Vagina (tissue), 2 donors: ENCODE data around the gene C10orf71. TPM values are rescaled to one million over a fixed set of nuclear protein-coding genes. Genes with fewer than 3 reads are reported as not detected.
A peak's percentile ranks its signal among the peaks of the same experiment; 100 is the strongest.

Source experiments
- DNase-seq, 2 donors: peaks; one replicate each; pipeline ENCODE4 v3.0.0-alpha.2; 2017; ENCODE audit errors: extremely low spot score in 2 of 2
- H3K27ac ChIP-seq: fragments of 200-600 bp; sonication (generic); one replicate; pipeline ENCODE4 v1.5.1; 2019
- H3K27me3 ChIP-seq: fragments of 200-600 bp; sonication (generic); one replicate; pipeline ENCODE4 v1.5.1; 2019
- H3K36me3 ChIP-seq, 2 donors: fragments of 200-600 bp; sonication (generic); one replicate each; pipeline ENCODE4 v1.5.1; 2017 to 2019
- H3K4me1 ChIP-seq: fragments of 200-600 bp; sonication (generic); one replicate; pipeline ENCODE4 v1.5.1; 2019
- H3K4me3 ChIP-seq, 2 donors: fragments of 200-600 bp; sonication (generic); 1 replicate in 1 of 2; 2 replicates in 1 of 2; pipeline ENCODE4 v1.5.1; 2016 to 2019
- H3K9me3 ChIP-seq: fragments of 200-600 bp; sonication (generic); one replicate; pipeline ENCODE4 v1.5.1; 2019
- CTCF ChIP-seq, 3 experiments: fragments of 450-650 bp in 2 of 3; fragments of 200-600 bp in 1 of 3; sonication (generic) in 1 of 3; IDR thresholded peaks; one replicate each; pipeline ENCODE4 v1.5.1; 2017 to 2019; ENCODE audit warnings: antibody characterized with exemption in 3 of 3, mild to moderate bottlenecking in 2 of 3, moderate library complexity in 2 of 3
- POLR2A ChIP-seq, 2 donors: fragments of 450-650 bp; IDR thresholded peaks; one replicate each; pipeline ENCODE4 v1.6.1; 2017; ENCODE audit warnings: antibody characterized with exemption in 2 of 2, mild to moderate bottlenecking in 2 of 2, moderate library complexity in 2 of 2
- POLR2AphosphoS5 ChIP-seq, 2 donors: sonication (generic); formaldehyde crosslinking; IDR thresholded peaks; one replicate each; pipeline ENCODE4 v1.9.0; 2017; ENCODE audit warnings: antibody characterized with exemption in 2 of 2, mild to moderate bottlenecking in 2 of 2, low read depth in 1 of 2; ENCODE audit not compliant: insufficient read depth in 1 of 2
- intact Hi-C: fragments of 100-400 bp; cut with DNase I; formaldehyde crosslinking; loops from one replicate; pipeline ENCODE4 v1.15.1; 2023
- total RNA-seq: library from RNA; depleted of rRNA; stranded (reverse); fragments of >200 nt; gene quantifications from one replicate; pipeline ENCODE4 v1.2.3, GENCODE V29; 2016

The C10orf71 gene
- total RNA-seq, 1 donor from 2014 or later, result not detected

- H3K27me3 ChIP-seq, result no peaks in the 10 kb centered on the region
- no peak overlapping the region for H3K4me3 ChIP-seq
- H3K9me3 ChIP-seq, result no peaks in the 10 kb centered on the region
- no peaks in the 10 kb centered on the region for H3K4me1 ChIP-seq
- TF ChIP-seq POLR2AphosphoS5 (IDR thresholded peaks at IDR 0.05; ENCODE audit: insufficient read depth in 1 of 2, low read depth in 1 of 2) (no peak), POLR2A (IDR thresholded peaks at IDR 0.05) (no peak), CTCF (IDR thresholded peaks at IDR 0.05) (no peak)
- H3K27ac ChIP-seq, result no peak overlapping the region
- no peaks in the 10 kb centered on the region for H3K36me3 ChIP-seq
- intact Hi-C loops, result no loop called here
- peak; percentile 76 to 85 for DNase-seq
These were observed 24.4 kb downstream of the C10orf71 start for GRCh38 chr10:49323171-49323895.

- intact Hi-C loops, result no loop called here
- no peak overlapping the region for H3K4me3 ChIP-seq
- H3K36me3 ChIP-seq, result no peaks in the 10 kb centered on the region
- no peaks in the 10 kb centered on the region for H3K27me3 ChIP-seq
- peak in 1 of 2 donors; percentile 70 for DNase-seq
- no peaks in the 10 kb centered on the region for H3K9me3 ChIP-seq
- no peak for TF ChIP-seq POLR2AphosphoS5 (IDR thresholded peaks at IDR 0.05; ENCODE audit: insufficient read depth in 1 of 2, low read depth in 1 of 2)
- TF ChIP-seq POLR2A (IDR thresholded peaks at IDR 0.05), result no peak
- TF ChIP-seq CTCF (IDR thresholded peaks at IDR 0.05), result no peak
- H3K4me1 ChIP-seq, result no peaks in the 10 kb centered on the region
- H3K27ac ChIP-seq, result no peak overlapping the region
These were observed 24.9 kb downstream of the C10orf71 start for GRCh38 chr10:49323896-49324270.

- Histone ChIP-seq H3K4me3 (no peak overlapping the region), H3K36me3 (no peaks in the 10 kb centered on the region)
- peak; percentile 52 to 74 for DNase-seq
These were observed 25.7 kb downstream of the C10orf71 start for GRCh38 chr10:49324711-49325110.

GRCh38 chr10:49325131-49325915, 26.4 kb downstream of the C10orf71 start:
- peak; percentile 61 to 81 for DNase-seq
- intact Hi-C loops, result no loop called here

More at GRCh38 chr10:49324711-49325110, 25.7 kb downstream of the C10orf71 start:
- H3K27ac ChIP-seq, result no peak overlapping the region
- no peaks in the 10 kb centered on the region for H3K4me1 ChIP-seq
- no peak for TF ChIP-seq POLR2AphosphoS5 (IDR thresholded peaks at IDR 0.05; ENCODE audit: insufficient read depth in 1 of 2, low read depth in 1 of 2)
- no peak for TF ChIP-seq POLR2A (IDR thresholded peaks at IDR 0.05)
- TF ChIP-seq CTCF (IDR thresholded peaks at IDR 0.05), result no peak
- H3K9me3 ChIP-seq, result no peaks in the 10 kb centered on the region
- intact Hi-C loops, result no loop called here
- H3K27me3 ChIP-seq, result no peaks in the 10 kb centered on the region

More at GRCh38 chr10:49325131-49325915, 26.4 kb downstream of the C10orf71 start:
- Histone ChIP-seq H3K36me3 (no peaks in the 10 kb centered on the region), H3K4me3 (no peak overlapping the region), H3K9me3 (no peaks in the 10 kb centered on the region), H3K4me1 (no peaks in the 10 kb centered on the region), H3K27me3 (no peaks in the 10 kb centered on the region), H3K27ac (no peak overlapping the region)
- TF ChIP-seq POLR2AphosphoS5 (IDR thresholded peaks at IDR 0.05; ENCODE audit: insufficient read depth in 1 of 2, low read depth in 1 of 2) (no peak), POLR2A (IDR thresholded peaks at IDR 0.05) (no peak), CTCF (IDR thresholded peaks at IDR 0.05) (no peak)
